ENCODE measurements around the gene GRIN2C. TPM values are rescaled to one million over a fixed set of nuclear protein-coding genes. Genes with fewer than 3 reads are reported as not detected.

Gene GRIN2C
- total RNA-seq, 3 donors from 2014 or later (not counting 1 experiment from before 2014, with no cell fraction given), result not detected

DNA sequence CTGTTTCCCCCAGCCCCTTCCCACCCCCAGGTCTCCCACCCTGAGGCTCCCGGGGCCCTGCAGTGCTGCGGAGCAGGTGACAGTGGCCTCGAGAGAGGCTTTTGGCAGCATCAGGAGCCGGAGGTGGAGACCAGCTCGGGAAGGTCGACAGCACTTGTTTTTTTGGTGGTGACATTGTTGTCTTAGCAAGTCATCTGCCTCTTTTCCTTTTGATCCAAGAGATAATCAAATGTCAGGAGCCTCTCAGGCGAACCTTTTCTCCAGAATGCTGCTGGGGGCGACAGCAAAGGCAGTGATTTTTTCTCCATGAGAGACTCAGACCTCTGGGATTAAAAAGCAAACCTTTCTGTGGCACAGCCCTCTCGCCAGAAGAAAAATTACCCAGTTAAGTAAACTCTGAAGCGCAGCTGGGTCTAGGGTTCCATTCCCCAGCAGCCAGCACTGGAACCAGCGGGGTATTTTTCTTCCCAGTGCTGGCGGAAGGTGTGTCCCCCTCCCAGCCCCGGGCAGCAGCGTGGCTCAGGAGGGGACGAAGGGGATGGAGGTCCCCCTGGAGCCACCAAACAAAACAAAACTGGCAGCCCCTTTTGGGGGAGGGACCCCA is 37.2 kb downstream of the GRIN2C start:
- Mint-ChIP-seq H3K9me3 (no peaks in the 10 kb centered on the region), H3K27ac (no peak overlapping the region), H3K4me3 (no peak overlapping the region), H3K27me3 (ENCODE audit: low read depth in 2 of 2) (no peaks in the 10 kb centered on the region), H3K36me3 (no peaks in the 10 kb centered on the region), H3K4me1 (no peaks in the 10 kb centered on the region)
- Histone ChIP-seq H3K4me1 (ENCODE audit: control insufficient read depth, insufficient read depth, low read length) (no peaks in the 10 kb centered on the region), H3K27me3 (ENCODE audit: control insufficient read depth, insufficient read depth, low read length) (no peaks in the 10 kb centered on the region), H3K4me3 (ENCODE audit: low read length) (no peak overlapping the region), H3K9me3 (ENCODE audit: control insufficient read depth, insufficient read depth, low read length) (no peaks in the 10 kb centered on the region), H3K27ac (ENCODE audit: low read length) (no peak overlapping the region), H3K36me3 (ENCODE audit: control insufficient read depth, insufficient read depth, low read length) (peaks cover 40% of the 10 kb centered on the region)
- ATAC-seq (no peak), DNase-seq (no peak)
- TF ChIP-seq, protein P1, sequence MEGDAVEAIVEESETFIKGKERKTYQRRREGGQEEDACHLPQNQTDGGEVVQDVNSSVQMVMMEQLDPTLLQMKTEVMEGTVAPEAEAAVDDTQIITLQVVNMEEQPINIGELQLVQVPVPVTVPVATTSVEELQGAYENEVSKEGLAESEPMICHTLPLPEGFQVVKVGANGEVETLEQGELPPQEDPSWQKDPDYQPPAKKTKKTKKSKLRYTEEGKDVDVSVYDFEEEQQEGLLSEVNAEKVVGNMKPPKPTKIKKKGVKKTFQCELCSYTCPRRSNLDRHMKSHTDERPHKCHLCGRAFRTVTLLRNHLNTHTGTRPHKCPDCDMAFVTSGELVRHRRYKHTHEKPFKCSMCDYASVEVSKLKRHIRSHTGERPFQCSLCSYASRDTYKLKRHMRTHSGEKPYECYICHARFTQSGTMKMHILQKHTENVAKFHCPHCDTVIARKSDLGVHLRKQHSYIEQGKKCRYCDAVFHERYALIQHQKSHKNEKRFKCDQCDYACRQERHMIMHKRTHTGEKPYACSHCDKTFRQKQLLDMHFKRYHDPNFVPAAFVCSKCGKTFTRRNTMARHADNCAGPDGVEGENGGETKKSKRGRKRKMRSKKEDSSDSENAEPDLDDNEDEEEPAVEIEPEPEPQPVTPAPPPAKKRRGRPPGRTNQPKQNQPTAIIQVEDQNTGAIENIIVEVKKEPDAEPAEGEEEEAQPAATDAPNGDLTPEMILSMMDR (IDR thresholded peaks at IDR 0.05), result no peak
- 93% methylated on average over 15 of the region's 15 CpGs for WGBS (ENCODE audit: insufficient coverage)
- intact Hi-C loops (cut with micrococcal nuclease), result no loop called here

DNA sequence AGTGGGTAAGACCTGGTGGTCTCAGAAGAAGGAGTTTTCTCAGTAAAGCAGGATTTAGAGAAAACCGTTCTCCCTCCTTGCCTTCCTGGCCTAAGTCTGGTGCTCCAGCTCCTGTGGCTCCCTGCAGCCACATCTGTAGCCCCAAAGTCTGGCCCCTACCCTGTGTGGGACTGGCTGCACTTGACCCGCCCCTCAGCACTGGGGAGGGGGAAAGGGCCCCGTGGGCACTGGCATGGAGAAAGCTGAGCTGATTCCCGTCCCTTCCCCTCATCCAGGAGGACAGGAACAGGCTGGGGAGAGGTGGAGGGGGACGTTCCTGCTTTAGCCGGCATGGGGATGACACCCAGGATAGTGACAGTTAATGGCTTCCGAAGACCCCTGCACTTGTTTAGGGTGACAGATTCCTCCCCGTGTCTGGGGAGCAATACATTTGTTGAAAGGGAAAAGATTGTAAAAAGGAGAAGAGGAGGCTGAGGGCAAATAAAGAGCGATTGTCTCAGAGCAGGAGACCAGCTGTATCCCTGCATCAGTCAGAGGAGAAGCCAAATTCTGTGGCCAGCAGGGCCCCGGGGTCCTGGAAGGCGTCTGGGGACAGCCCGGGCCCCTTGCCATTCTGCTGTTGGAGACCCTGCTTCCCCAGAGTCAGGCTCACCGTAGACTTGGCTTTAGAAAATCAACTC is 37.9 kb downstream of the GRIN2C start:
- Histone ChIP-seq H3K4me1 (ENCODE audit: control insufficient read depth, insufficient read depth, low read length) (no peaks in the 10 kb centered on the region), H3K9me3 (ENCODE audit: control insufficient read depth, insufficient read depth, low read length) (no peaks in the 10 kb centered on the region), H3K27ac (ENCODE audit: low read length) (no peak overlapping the region), H3K4me3 (ENCODE audit: low read length) (no peak overlapping the region), H3K27me3 (ENCODE audit: control insufficient read depth, insufficient read depth, low read length) (no peaks in the 10 kb centered on the region), H3K36me3 (ENCODE audit: control insufficient read depth, insufficient read depth, low read length) (peaks cover 45% of the 10 kb centered on the region)
- DNase-seq (no peak), ATAC-seq (no peak)
- Mint-ChIP-seq H3K4me3 (no peak overlapping the region), H3K27me3 (ENCODE audit: low read depth in 2 of 2) (no peaks in the 10 kb centered on the region), H3K27ac (no peak overlapping the region), H3K36me3 (no peaks in the 10 kb centered on the region), H3K9me3 (no peaks in the 10 kb centered on the region), H3K4me1 (no peaks in the 10 kb centered on the region)
- TF ChIP-seq, protein P1 (IDR thresholded peaks at IDR 0.05), result no peak
- 95% methylated on average over 13 of the region's 13 CpGs for WGBS (ENCODE audit: insufficient coverage)
- intact Hi-C loops (cut with micrococcal nuclease), result no loop called here

DNA sequence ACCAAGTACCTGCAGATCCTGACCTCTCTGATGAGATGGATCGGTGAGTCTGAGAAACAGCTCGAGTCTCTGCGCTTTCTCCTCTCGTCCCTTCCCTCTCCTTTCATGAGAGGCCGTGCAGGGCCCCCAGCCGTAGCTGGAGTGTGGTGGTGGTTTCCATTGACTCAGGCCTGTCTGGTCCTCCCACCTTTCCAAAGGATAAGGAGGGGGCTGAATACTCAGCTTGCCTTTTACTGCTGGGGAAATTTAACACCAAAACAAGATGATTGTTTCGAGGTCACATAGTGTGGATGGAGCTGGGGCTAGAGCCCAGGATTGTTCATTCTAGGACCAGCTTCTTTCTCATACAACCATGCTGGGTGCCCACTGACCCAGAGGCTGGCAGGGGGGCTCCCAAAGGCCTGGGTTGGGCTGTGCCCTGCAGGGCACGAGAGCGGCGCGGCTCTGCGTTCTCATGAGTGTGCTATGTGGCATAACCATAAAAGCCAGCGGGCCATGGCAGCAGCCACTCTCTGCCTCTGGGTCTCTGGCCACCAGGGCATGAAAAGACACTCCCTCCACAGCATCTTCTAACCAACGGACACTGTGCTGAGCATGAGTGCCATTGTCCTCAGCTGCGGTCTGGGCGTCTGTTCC is 39.8 kb downstream of the GRIN2C start:
- H3K27me3 Mint-ChIP-seq (ENCODE audit: low read depth in 2 of 2), result no peaks in the 10 kb centered on the region
- H3K27ac ChIP-seq (ENCODE audit: low read length), result no peak overlapping the region
- no peak overlapping the region for H3K4me3 Mint-ChIP-seq
- no peaks in the 10 kb centered on the region for H3K27me3 ChIP-seq (ENCODE audit: control insufficient read depth, insufficient read depth, low read length)
- no peaks in the 10 kb centered on the region for H3K36me3 Mint-ChIP-seq
- DNase-seq (no peak), ATAC-seq (no peak)
- H3K4me1 Mint-ChIP-seq, result peaks cover 4 to 6% of the 10 kb centered on the region in 2 donors
- no peaks in the 10 kb centered on the region for H3K4me1 ChIP-seq (ENCODE audit: control insufficient read depth, insufficient read depth, low read length)
- no peaks in the 10 kb centered on the region for H3K9me3 Mint-ChIP-seq
- peaks cover 42% of the 10 kb centered on the region for H3K36me3 ChIP-seq (ENCODE audit: control insufficient read depth, insufficient read depth, low read length)
- no peak overlapping the region for H3K4me3 ChIP-seq (ENCODE audit: low read length)
- intact Hi-C loops (cut with micrococcal nuclease), result no loop called here
- H3K9me3 ChIP-seq (ENCODE audit: control insufficient read depth, insufficient read depth, low read length), result no peaks in the 10 kb centered on the region
- TF ChIP-seq, protein P1 (IDR thresholded peaks at IDR 0.05), result no peak
- no peak overlapping the region for H3K27ac Mint-ChIP-seq
- 96% methylated on average over 14 of the region's 16 CpGs for WGBS (ENCODE audit: insufficient coverage)

Measured in natural killer cell (primary cell).